Limb (tissue), 2 donors: ENCODE data around the gene FAM118B.
A peak's percentile ranks its signal among the peaks of the same experiment; 100 is the strongest.
"Not testable (repeated sequence)": the region's sequence is repeated elsewhere in the genome, so short reads cannot be mapped to it uniquely, and the experiment has no call there.

Experiments used
- DNase-seq, 2 donors: peaks; one replicate each; pipeline ENCODE4 v3.0.0-alpha.2; 2016; ENCODE audit errors: extremely low spot score in 2 of 2

FAM118B gene

GRCh38 chr11:126217491-126217890 is 5.9 kb downstream of the FAM118B start:
- no peak for DNase-seq

- DNase-seq = no peak
These were observed 8.0 kb downstream of the FAM118B start for GRCh38 chr11:126219547-126219946.

GRCh38 chr11:126224647-126225294 is 13.2 kb downstream of the FAM118B start:
- no peak for DNase-seq

- no peak for DNase-seq
These were observed 13.7 kb downstream of the FAM118B start for GRCh38 chr11:126225295-126225665.

- DNase-seq = no peak
These were observed 14.9 kb downstream of the FAM118B start for GRCh38 chr11:126226334-126227084.

- peak in 1 of 2 donors; percentile 35 for DNase-seq
These were observed 18.4 kb downstream of the FAM118B start for GRCh38 chr11:126229858-126230540.

- DNase-seq = no peak
These were observed 20.3 kb downstream of the FAM118B start for GRCh38 chr11:126231725-126232459.

- DNase-seq = no peak
These were observed 21.1 kb downstream of the FAM118B start for GRCh38 chr11:126232683-126233082.

GRCh38 chr11:126233391-126233790 is 21.8 kb downstream of the FAM118B start:
- no peak for DNase-seq

GRCh38 chr11:126246636-126247035 is 35.1 kb downstream of the FAM118B start:
- DNase-seq = no peak

GRCh38 chr11:126253265-126253664 is 41.7 kb downstream of the FAM118B start:
- no peak for DNase-seq

- DNase-seq = no peak
These were observed 43.2 kb downstream of the FAM118B start for GRCh38 chr11:126254819-126255218.

GRCh38 chr11:126255507-126255906 is 43.9 kb downstream of the FAM118B start:
- DNase-seq = not testable (repeated sequence)

GRCh38 chr11:126256216-126256615 is 44.6 kb downstream of the FAM118B start:
- DNase-seq = no peak

- DNase-seq = no peak
These were observed 45.6 kb downstream of the FAM118B start for GRCh38 chr11:126257144-126257543.

GRCh38 chr11:126257764-126258163 is 46.2 kb downstream of the FAM118B start:
- DNase-seq = no peak

- no peak for DNase-seq
These were observed 50.6 kb downstream of the FAM118B start for GRCh38 chr11:126262216-126262615.

GRCh38 chr11:126263489-126263888 is 51.9 kb downstream of the FAM118B start:
- no peak for DNase-seq

- DNase-seq = no peak
These were observed 54.2 kb downstream of the FAM118B start for GRCh38 chr11:126265811-126266210.

GRCh38 chr11:126267650-126268049 is 56.1 kb downstream of the FAM118B start:
- no peak for DNase-seq

- no peak for DNase-seq
These were observed 56.8 kb downstream of the FAM118B start for GRCh38 chr11:126268361-126268707.
